Mesendoderm (in vitro differentiated cells): Measurements from ENCODE around the gene DMAP1.
A peak's percentile ranks its signal among the peaks of the same experiment; 100 is the strongest.
"Not testable (repeated sequence)": the region's sequence is repeated elsewhere in the genome, so short reads cannot be mapped to it uniquely, and the experiment has no call there.

Source experiments
- DNase-seq: peaks from one replicate; pipeline ENCODE4 v3.0.0; 2013
- H2AK5ac ChIP-seq: 2 replicates; pipeline ENCODE4 v1.6.1; 2013; ENCODE audit warnings: low read length, inconsistent platforms
- H2BK120ac ChIP-seq: 2 replicates; pipeline ENCODE4 v1.6.1; 2013; ENCODE audit warnings: low read depth, mild to moderate bottlenecking, low read length, moderate library complexity, mixed read lengths
- H2BK15ac ChIP-seq: replicated peaks from 2 replicates; pipeline ENCODE4 v1.6.1; 2013; ENCODE audit warnings: low read depth, mild to moderate bottlenecking, moderate library complexity
- H2BK5ac ChIP-seq: 2 replicates; pipeline ENCODE4 v1.6.1; 2013; ENCODE audit warnings: low read length, inconsistent platforms
- H3K18ac ChIP-seq: 2 replicates; pipeline ENCODE4 v1.6.1; 2013; ENCODE audit warnings: mild to moderate bottlenecking, low read length, mixed read lengths
- H3K23ac ChIP-seq: one replicate; pipeline ENCODE4 v1.6.1; 2013; ENCODE audit warnings: low read length
- H3K27ac ChIP-seq: 2 replicates; pipeline ENCODE4 v1.5.1; 2013; ENCODE audit warnings: low read depth, mild to moderate bottlenecking, inconsistent platforms, low read length, moderate library complexity
- H3K27me3 ChIP-seq: 2 replicates; pipeline ENCODE4 v1.6.1; 2013; ENCODE audit warnings: low read length, control low read depth, mild to moderate bottlenecking, inconsistent platforms; ENCODE audit not compliant: insufficient read depth, poor library complexity
- H3K36me3 ChIP-seq: 2 replicates; pipeline ENCODE4 v1.6.1; 2013; ENCODE audit warnings: low read length, inconsistent platforms; ENCODE audit not compliant: control insufficient read depth, insufficient read depth
- H3K4ac ChIP-seq: one replicate; pipeline ENCODE4 v1.6.1; 2013; ENCODE audit warnings: low read depth, mild to moderate bottlenecking, low read length, moderate library complexity
- H3K4me1 ChIP-seq: 2 replicates; pipeline ENCODE4 v1.6.1; 2013; ENCODE audit warnings: low read depth, low read length, inconsistent platforms; ENCODE audit not compliant: control insufficient read depth
- H3K4me2 ChIP-seq: 2 replicates; pipeline ENCODE4 v1.6.1; 2013; ENCODE audit warnings: low read length
- H3K4me3 ChIP-seq: 2 replicates; pipeline ENCODE4 v1.5.1; 2013; ENCODE audit warnings: mild to moderate bottlenecking, low read length
- H3K56ac ChIP-seq: one replicate; pipeline ENCODE4 v1.6.1; 2013; ENCODE audit warnings: low read length
- H3K79me1 ChIP-seq: 2 replicates; pipeline ENCODE4 v1.6.1; 2013; ENCODE audit warnings: low read length, inconsistent platforms
- H3K79me2 ChIP-seq: 2 replicates; pipeline ENCODE4 v1.6.1; 2013; ENCODE audit warnings: mild to moderate bottlenecking, low read length; ENCODE audit not compliant: control insufficient read depth, insufficient read depth
- H3K9ac ChIP-seq: 2 replicates; pipeline ENCODE4 v1.6.1; 2013; ENCODE audit warnings: low read length, inconsistent platforms
- H4K5ac ChIP-seq: one replicate; pipeline ENCODE4 v1.6.1; 2013; ENCODE audit warnings: low read length
- H4K8ac ChIP-seq: one replicate; pipeline ENCODE4 v1.6.1; 2013; ENCODE audit warnings: low read depth, mild to moderate bottlenecking, control low read depth, low read length, moderate library complexity
- WGBS: extraction: QIAGEN DNeasy Blood & Tissue Kit; methylation state at CpG from one replicate; pipeline ENCODE4 v1.1.7; 2013; ENCODE audit warnings: low lambda C conversion rate, missing lambda C conversion rate; ENCODE audit not compliant: insufficient coverage; ENCODE audit errors: extremely low coverage; 5-methylcytosine and 5-hydroxymethylcytosine counted together

The DMAP1 gene

DNA sequence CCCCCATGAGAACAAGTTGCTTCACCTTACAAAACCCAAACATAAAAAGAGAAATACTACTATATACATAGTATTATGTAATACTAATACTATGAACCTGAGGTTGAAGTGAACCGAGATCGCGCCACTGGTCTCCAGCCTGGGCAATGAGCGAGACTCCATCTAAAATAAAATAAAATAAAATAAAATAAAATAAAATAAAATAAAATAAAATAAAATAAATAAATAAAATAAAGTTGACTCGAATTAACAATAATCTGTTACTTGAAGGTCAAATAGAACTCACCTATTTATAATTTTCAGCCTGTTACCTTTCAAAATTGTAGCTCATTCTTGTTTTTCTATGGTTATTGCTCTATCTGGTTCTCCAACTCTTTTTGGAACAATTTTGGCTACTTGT is 6.7 kb upstream of the DMAP1 start:
- not testable (repeated sequence) for H4K8ac ChIP-seq, H2BK120ac ChIP-seq, H3K18ac ChIP-seq, H3K79me2 ChIP-seq, H3K56ac ChIP-seq, H3K4ac ChIP-seq, DNase-seq, H4K5ac ChIP-seq, H2BK5ac ChIP-seq, H3K4me2 ChIP-seq, H3K27ac ChIP-seq, H3K27me3 ChIP-seq, H3K36me3 ChIP-seq, H2BK15ac ChIP-seq, H3K23ac ChIP-seq, H3K9ac ChIP-seq, H3K4me1 ChIP-seq, H2AK5ac ChIP-seq, H3K4me3 ChIP-seq, H3K79me1 ChIP-seq
- no CpG with 5 or more reads among the region's 5 CpGs for WGBS

DNA sequence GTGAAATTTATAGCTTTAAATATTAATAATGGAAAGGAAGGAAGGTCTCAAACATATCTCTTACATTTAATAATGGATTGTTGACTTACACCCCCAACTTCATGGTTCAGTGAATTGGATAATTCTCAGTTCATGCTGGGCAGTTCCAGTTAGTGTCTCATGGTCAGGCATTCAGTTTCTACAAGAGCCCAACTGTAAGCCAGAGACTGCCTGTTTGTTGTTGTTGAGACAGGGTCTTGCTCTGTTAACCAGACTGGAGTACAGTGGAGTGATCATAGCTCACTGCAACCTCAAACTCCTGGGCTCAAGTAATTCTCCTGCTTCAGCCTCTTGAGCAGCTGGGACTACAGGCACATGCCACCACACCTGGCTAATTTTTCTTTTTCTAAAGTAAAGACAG is 5.0 kb upstream of the DMAP1 start:
- Histone ChIP-seq H2AK5ac (no peak overlapping the region), H3K36me3 (no peaks in the 10 kb centered on the region), H3K79me2 (no peaks in the 10 kb centered on the region), H3K4ac (no peak overlapping the region), H4K5ac (no peak overlapping the region), H3K27me3 (no peaks in the 10 kb centered on the region), H3K4me2 (no peak overlapping the region), H2BK5ac (no peak overlapping the region), H3K4me1 (peaks cover 4% of the 10 kb centered on the region), H3K23ac (no peak overlapping the region), H4K8ac (no peak overlapping the region), H3K79me1 (no peaks in the 10 kb centered on the region), H3K18ac (no peak overlapping the region), H3K27ac (no peak overlapping the region), H3K56ac (no peak overlapping the region), H3K9ac (no peak overlapping the region), H3K4me3 (no peak overlapping the region), H2BK120ac (no peak overlapping the region), H2BK15ac (no peak overlapping the region)
- no peak for DNase-seq

DNA sequence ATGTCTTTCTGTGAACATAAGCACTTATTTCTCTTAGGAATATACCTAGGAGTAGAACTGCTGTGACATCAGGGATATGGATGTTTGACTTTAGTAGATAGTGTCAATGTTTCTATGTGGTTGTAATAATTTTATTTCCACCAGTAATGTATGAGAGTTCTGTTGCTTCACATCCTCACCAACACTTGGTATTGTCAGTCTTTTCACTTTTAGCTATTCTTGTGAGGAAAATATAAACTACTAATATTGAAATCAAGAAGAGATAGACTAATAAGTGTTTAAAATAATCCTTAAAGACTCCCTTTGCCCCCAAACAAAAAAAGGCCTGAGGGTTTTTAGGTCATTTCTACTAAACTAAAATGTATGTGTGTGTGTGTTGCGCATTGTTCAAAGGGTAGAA is 2.7 kb upstream of the DMAP1 start:
- Histone ChIP-seq H3K36me3 (no peaks in the 10 kb centered on the region), H3K79me2 (peaks cover 6% of the 10 kb centered on the region), H3K79me1 (peaks cover 9% of the 10 kb centered on the region), H2BK5ac (no peak overlapping the region), H3K27ac (no peak overlapping the region), H3K9ac (no peak overlapping the region), H3K4ac (no peak overlapping the region), H3K18ac (no peak overlapping the region), H2BK120ac (no peak overlapping the region), H3K56ac (no peak overlapping the region), H2AK5ac (no peak overlapping the region), H3K27me3 (no peaks in the 10 kb centered on the region), H3K4me2 (no peak overlapping the region), H3K23ac (no peak overlapping the region), H3K4me3 (no peak overlapping the region), H2BK15ac (no peak overlapping the region), H3K4me1 (peaks cover 9% of the 10 kb centered on the region), H4K5ac (no peak overlapping the region), H4K8ac (no peak overlapping the region)
- no peak for DNase-seq
- no CpG with 5 or more reads among the region's 1 CpG for WGBS

DNA sequence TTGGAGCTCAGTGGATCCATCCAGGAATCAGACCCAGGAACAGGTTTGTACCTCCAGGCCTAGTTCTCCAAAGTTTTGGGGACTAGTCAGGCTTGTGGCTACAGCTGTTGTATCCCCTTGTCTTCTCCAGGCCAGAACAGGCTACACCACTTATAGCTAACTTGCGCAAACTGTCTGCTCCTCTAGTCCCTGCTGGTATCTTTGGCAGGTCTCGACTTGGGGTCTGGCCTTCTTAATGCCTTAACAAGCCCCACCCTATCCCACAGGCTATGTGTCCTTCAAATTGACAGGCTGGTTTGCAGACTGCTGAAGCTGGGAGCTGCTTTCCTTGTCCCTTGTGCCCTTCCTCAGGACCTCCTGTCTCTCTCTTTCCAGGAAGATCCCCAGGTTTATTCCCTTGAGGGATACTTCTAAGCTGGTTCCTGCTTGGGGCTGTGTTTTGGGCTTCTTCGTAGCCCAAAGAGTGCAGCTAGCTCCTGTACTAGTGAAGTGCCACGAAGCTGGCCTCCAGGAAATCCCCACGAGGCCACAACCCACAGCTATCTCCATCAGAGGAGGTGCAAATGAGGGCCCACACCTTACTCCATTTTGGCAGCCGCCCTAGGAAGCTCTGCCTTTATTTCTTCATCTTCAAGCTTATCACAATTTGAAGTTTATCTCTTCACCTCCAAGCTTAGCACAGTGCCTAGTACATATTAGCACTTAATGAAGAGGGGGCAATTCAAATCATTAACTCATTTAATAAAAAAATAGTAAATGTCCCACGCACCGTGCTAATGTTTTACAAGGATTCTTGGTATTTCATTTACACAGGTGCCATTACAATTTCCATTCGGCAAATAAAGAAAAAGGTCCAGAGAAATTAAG is 683 bp upstream of the DMAP1 start:
- Histone ChIP-seq H3K27ac (no peak overlapping the region), H3K36me3 (no peaks in the 10 kb centered on the region), H2BK120ac (no peak overlapping the region), H3K23ac (no peak overlapping the region), H4K5ac (peak overlapping the region; percentile 99), H4K8ac (no peak overlapping the region), H3K79me1 (peaks cover 9% of the 10 kb centered on the region), H2AK5ac (no peak overlapping the region), H3K27me3 (no peaks in the 10 kb centered on the region), H2BK15ac (no peak overlapping the region), H3K79me2 (peaks cover 6% of the 10 kb centered on the region), H3K4me1 (peaks cover 9% of the 10 kb centered on the region), H3K4me2 (peak overlapping the region; percentile 43), H3K4me3 (no peak overlapping the region), H3K18ac (no peak overlapping the region), H3K56ac (peak overlapping the region; percentile 31), H3K4ac (no peak overlapping the region), H2BK5ac (no peak overlapping the region), H3K9ac (peak overlapping the region; percentile 47)
- DNase-seq, result no peak
- WGBS, result no CpG with 5 or more reads among the region's 9 CpGs

DNA sequence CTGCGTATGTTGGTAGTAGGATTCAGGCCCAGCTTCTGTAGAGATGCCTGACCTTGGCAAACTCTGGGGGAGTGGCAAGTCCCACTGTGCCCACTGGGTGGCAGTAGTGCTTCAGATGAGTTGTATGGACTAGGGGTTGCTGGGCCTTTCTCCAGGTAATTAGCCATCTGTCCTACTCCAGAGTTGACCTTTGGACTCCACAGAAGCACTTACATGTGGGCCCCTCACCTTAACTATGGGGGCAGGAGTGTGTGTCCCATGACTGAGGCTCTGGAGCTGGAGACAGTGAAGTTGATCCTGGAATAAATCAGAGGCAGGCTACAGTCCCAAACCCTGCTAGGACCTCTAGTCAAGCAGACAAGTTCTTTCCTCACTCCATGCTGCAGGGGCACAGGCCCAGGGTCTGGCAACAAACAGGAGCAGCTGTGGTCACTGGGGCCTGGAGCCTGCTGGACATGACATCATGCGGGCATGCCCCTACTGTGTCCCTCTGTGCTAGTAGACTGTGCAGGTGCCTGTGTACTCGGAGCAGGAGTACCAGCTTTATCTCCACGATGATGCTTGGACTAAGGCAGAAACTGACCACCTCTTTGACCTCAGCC is 4.6 kb downstream of the DMAP1 start:
- H2BK5ac ChIP-seq, result no peak overlapping the region
- no peak overlapping the region for H2BK15ac ChIP-seq
- peaks cover 9% of the 10 kb centered on the region for H3K79me1 ChIP-seq
- H2BK120ac ChIP-seq, result no peak overlapping the region
- peaks cover 6% of the 10 kb centered on the region for H3K79me2 ChIP-seq
- H3K27me3 ChIP-seq, result no peaks in the 10 kb centered on the region
- no peak overlapping the region for H3K4me2 ChIP-seq
- no peak overlapping the region for H2AK5ac ChIP-seq
- H3K4me1 ChIP-seq, result peaks cover 5% of the 10 kb centered on the region
- no peak overlapping the region for H3K18ac ChIP-seq
- H4K8ac ChIP-seq, result no peak overlapping the region
- no peak overlapping the region for H3K27ac ChIP-seq
- H3K4me3 ChIP-seq, result no peak overlapping the region
- H4K5ac ChIP-seq, result no peak overlapping the region
- no peak overlapping the region for H3K56ac ChIP-seq
- H3K23ac ChIP-seq, result no peak overlapping the region
- peaks cover 10% of the 10 kb centered on the region for H3K36me3 ChIP-seq
- H3K9ac ChIP-seq, result no peak overlapping the region
- DNase-seq, result peak; percentile 80
- WGBS, result no CpG with 5 or more reads among the region's 4 CpGs
- H3K4ac ChIP-seq, result no peak overlapping the region
